ENCODE data around the gene CTDSPL.

DNA sequence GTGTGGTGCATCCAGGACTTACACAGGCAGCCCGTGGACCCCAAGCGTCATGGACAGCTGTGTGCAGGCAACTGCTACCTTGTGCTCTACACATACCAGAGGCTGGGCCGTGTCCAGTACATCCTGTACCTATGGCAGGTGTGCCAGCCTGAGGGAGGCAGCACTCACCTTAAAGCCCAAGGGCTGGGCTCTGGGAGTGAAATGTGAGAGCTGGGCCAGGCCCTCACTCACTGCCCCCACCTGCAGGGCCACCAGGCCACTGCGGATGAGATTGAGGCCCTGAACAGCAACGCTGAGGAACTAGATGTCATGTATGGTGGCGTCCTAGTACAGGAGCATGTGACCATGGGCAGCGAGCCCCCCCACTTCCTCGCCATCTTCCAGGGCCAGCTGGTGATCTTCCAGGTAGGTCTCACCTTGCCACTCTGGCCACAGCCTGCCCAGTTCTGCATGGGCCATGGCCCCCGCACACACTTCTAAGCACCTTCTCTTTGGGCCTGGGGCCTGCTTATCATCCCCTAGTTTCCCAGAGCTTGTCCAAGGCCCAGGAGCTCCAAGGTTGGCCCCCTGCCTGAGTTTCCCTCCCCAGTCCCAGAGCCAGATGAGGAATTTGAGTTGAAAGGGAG lies 139.9 kb downstream of the CTDSPL start:
- TF ChIP-seq, protein P1, sequence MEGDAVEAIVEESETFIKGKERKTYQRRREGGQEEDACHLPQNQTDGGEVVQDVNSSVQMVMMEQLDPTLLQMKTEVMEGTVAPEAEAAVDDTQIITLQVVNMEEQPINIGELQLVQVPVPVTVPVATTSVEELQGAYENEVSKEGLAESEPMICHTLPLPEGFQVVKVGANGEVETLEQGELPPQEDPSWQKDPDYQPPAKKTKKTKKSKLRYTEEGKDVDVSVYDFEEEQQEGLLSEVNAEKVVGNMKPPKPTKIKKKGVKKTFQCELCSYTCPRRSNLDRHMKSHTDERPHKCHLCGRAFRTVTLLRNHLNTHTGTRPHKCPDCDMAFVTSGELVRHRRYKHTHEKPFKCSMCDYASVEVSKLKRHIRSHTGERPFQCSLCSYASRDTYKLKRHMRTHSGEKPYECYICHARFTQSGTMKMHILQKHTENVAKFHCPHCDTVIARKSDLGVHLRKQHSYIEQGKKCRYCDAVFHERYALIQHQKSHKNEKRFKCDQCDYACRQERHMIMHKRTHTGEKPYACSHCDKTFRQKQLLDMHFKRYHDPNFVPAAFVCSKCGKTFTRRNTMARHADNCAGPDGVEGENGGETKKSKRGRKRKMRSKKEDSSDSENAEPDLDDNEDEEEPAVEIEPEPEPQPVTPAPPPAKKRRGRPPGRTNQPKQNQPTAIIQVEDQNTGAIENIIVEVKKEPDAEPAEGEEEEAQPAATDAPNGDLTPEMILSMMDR (IDR thresholded peaks at IDR 0.05), result peak in 1 of 2 donors; percentile 13
- TF ChIP-seq POLR2A (IDR thresholded peaks at IDR 0.05), result no peak
- TF ChIP-seq POLR2AphosphoS5 (IDR thresholded peaks at IDR 0.05), result no peak
- no peak for TF ChIP-seq EP300 (IDR thresholded peaks at IDR 0.05)

Measured in suprapubic skin (tissue), 4 donors.